Suprapubic skin (tissue), 4 donors: ENCODE results near the gene CFAP92. TPM values are rescaled to one million over a fixed set of nuclear protein-coding genes. Genes with fewer than 3 reads are reported as not detected.
"Not testable (repeated sequence)": the region's sequence is repeated elsewhere in the genome, so short reads cannot be mapped to it uniquely, and the experiment has no call there.

ENCODE experiments used
- DNase-seq, 2 donors: peaks; one replicate each; pipeline ENCODE4 v3.0.0-alpha.2; 2019; ENCODE audit warnings: low spot score in 2 of 2
- H3K27ac ChIP-seq: fragments of 200-600 bp; sonication (generic); one replicate; pipeline ENCODE4 v1.5.1; 2019
- H3K27me3 ChIP-seq: fragments of 200-600 bp; sonication (generic); one replicate; pipeline ENCODE4 v1.5.1; 2019
- H3K36me3 ChIP-seq: fragments of 200-600 bp; sonication (generic); one replicate; pipeline ENCODE4 v1.5.1; 2019
- H3K4me1 ChIP-seq: fragments of 200-600 bp; sonication (generic); one replicate; pipeline ENCODE4 v1.5.1; 2019
- H3K4me3 ChIP-seq: fragments of 200-600 bp; sonication (generic); one replicate; pipeline ENCODE4 v1.5.1; 2019; ENCODE audit warnings: mild to moderate bottlenecking
- H3K9me3 ChIP-seq: fragments of 200-600 bp; sonication (generic); one replicate; pipeline ENCODE4 v1.5.1; 2019
- EP300 ChIP-seq: sonication (generic); formaldehyde crosslinking; IDR thresholded peaks from one replicate; pipeline ENCODE4 v1.6.1; 2017; ENCODE audit warnings: antibody characterized with exemption
- POLR2A ChIP-seq, 2 donors: fragments of 450-650 bp; IDR thresholded peaks; one replicate each; pipeline ENCODE4 v1.6.1; 2017; ENCODE audit warnings: antibody characterized with exemption in 2 of 2, mild to moderate bottlenecking in 2 of 2, moderate library complexity in 2 of 2
- POLR2AphosphoS5 ChIP-seq, 3 donors: sonication (generic); formaldehyde crosslinking; IDR thresholded peaks; one replicate each; pipeline ENCODE4 v1.6.1; 2017; ENCODE audit warnings: antibody characterized with exemption in 3 of 3
- WGBS: methylation state at CpG from one replicate; pipeline ENCODE4 v1.1.5; 2018; 5-methylcytosine and 5-hydroxymethylcytosine counted together
- total RNA-seq, 4 donors: library from RNA; depleted of rRNA; stranded (reverse); fragments of >200 nt; gene quantifications; one replicate each; pipeline ENCODE4 v1.1.0, GENCODE V29; 2016
- TF ChIP-seq, protein P1 (sequence below), 2 donors: fragments of 200-600 bp in 1 of 2; fragments of 450-650 bp in 1 of 2; sonication (generic) in 1 of 2; IDR thresholded peaks; one replicate each; pipeline ENCODE4 v1.5.1; 2016 to 2019; ENCODE audit warnings: antibody characterized with exemption in 2 of 2, mild to moderate bottlenecking in 1 of 2, moderate library complexity in 1 of 2

CFAP92 gene
- total RNA-seq, 4 donors from 2014 or later = 0.11 to 1.7 (median 0.87) TPM

DNA sequence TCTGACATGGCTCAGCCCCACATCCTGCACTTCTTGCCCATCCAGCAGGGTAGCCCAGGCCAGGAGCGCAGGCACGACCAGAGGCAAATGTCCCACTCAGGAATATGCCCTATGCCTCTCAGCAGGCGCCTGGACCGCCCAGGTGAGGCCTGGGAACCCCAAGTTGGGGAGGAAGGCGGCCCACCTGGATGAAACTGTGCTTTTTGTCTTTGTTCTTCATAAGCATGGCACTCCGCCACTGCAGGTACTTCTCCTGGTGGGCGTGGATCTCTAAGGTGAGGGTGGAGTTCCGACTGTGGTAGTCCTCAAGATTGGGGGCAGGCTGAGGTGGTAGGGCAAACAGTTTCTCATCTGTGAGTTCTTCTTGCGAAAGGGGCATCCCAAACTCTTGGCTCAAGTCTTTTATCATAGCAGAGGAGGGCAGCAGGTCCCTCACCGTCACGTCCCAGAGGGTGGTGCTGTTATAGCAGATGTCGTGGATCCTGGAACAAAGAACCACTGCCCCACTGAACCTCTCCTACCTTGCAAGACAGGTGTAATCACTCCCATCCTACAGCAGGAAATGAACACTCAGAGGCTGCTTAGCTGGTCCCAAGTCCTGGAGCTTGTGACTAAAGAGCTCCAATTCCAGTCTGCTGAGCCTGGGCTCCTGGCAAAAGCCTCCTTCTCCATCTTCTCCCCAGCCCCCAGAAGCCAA is 61.2 kb downstream of the CFAP92 start:
- H3K36me3 ChIP-seq = no peaks in the 10 kb centered on the region
- peaks cover 4% of the 10 kb centered on the region for H3K4me1 ChIP-seq
- WGBS = 90% methylated on average over 11 of the region's 12 CpGs
- H3K4me3 ChIP-seq = no peak overlapping the region
- H3K27ac ChIP-seq = no peak overlapping the region
- peaks cover 3% of the 10 kb centered on the region for H3K9me3 ChIP-seq
- TF ChIP-seq EP300 (no peak), POLR2A (IDR thresholded peaks at IDR 0.05) (no peak), POLR2AphosphoS5 (IDR thresholded peaks at IDR 0.05) (no peak)
- TF ChIP-seq, protein P1, sequence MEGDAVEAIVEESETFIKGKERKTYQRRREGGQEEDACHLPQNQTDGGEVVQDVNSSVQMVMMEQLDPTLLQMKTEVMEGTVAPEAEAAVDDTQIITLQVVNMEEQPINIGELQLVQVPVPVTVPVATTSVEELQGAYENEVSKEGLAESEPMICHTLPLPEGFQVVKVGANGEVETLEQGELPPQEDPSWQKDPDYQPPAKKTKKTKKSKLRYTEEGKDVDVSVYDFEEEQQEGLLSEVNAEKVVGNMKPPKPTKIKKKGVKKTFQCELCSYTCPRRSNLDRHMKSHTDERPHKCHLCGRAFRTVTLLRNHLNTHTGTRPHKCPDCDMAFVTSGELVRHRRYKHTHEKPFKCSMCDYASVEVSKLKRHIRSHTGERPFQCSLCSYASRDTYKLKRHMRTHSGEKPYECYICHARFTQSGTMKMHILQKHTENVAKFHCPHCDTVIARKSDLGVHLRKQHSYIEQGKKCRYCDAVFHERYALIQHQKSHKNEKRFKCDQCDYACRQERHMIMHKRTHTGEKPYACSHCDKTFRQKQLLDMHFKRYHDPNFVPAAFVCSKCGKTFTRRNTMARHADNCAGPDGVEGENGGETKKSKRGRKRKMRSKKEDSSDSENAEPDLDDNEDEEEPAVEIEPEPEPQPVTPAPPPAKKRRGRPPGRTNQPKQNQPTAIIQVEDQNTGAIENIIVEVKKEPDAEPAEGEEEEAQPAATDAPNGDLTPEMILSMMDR (IDR thresholded peaks at IDR 0.05) = no peak
- DNase-seq = peak in 1 of 2 donors; percentile 60
- no peaks in the 10 kb centered on the region for H3K27me3 ChIP-seq

DNA sequence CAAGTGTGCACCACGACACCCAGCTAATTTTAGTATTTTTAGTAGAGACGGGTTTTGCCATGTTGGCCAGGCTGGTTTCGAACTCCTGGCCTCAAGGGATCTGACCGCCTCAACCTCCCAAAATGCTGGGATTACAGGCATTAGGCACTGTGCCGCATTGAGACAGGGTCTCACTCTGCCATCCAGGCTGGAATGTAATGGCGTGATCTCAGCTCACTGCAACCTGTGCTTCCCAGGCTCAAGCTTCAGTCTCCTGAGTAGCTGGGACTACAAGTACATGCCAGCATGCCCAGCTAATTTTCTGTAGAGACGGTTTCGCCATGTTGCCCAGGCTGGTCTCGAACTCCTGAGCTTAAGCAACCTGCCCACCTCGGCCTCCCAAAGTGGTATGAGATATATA is 62.8 kb downstream of the CFAP92 start:
- WGBS = 85% methylated on average over 10 of the region's 10 CpGs
- no peak for DNase-seq
- no peaks in the 10 kb centered on the region for H3K36me3 ChIP-seq
- H3K27ac ChIP-seq = no peak overlapping the region
- TF ChIP-seq POLR2AphosphoS5 (IDR thresholded peaks at IDR 0.05) = no peak
- TF ChIP-seq POLR2A (IDR thresholded peaks at IDR 0.05) = no peak
- TF ChIP-seq, protein P1 (IDR thresholded peaks at IDR 0.05) = no peak
- TF ChIP-seq EP300 = no peak
- peaks cover 3% of the 10 kb centered on the region for H3K9me3 ChIP-seq
- H3K27me3 ChIP-seq = no peaks in the 10 kb centered on the region
- peaks cover 4% of the 10 kb centered on the region for H3K4me1 ChIP-seq
- no peak overlapping the region for H3K4me3 ChIP-seq

DNA sequence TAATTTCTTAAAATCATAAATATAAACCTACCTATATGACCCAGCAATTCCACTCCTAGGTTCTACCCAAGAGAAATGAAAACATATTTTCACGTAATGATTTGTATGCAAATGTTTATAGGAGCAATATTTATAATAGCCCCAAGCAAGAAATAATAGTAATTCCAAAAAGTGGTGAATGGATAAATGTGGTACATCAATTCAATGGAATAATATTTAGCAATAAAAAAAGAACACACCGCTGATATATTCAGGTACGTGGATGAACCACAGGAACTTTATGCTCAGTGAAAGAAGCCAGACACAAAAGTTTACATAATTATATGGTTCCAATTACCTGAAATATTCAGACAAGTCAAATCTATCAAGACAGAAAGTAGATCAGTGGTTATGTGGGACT is 64.5 kb downstream of the CFAP92 start:
- H3K4me3 ChIP-seq = no peak overlapping the region
- no peak overlapping the region for H3K27ac ChIP-seq
- H3K9me3 ChIP-seq = peaks cover 3% of the 10 kb centered on the region
- no peak for TF ChIP-seq POLR2AphosphoS5 (IDR thresholded peaks at IDR 0.05)
- no peak for TF ChIP-seq POLR2A (IDR thresholded peaks at IDR 0.05)
- TF ChIP-seq, protein P1 (IDR thresholded peaks at IDR 0.05) = no peak
- no peak for TF ChIP-seq EP300
- H3K27me3 ChIP-seq = no peaks in the 10 kb centered on the region
- H3K4me1 ChIP-seq = no peaks in the 10 kb centered on the region
- WGBS = 89% methylated on average over 3 of the region's 3 CpGs
- H3K36me3 ChIP-seq = no peaks in the 10 kb centered on the region
- no peak for DNase-seq

DNA sequence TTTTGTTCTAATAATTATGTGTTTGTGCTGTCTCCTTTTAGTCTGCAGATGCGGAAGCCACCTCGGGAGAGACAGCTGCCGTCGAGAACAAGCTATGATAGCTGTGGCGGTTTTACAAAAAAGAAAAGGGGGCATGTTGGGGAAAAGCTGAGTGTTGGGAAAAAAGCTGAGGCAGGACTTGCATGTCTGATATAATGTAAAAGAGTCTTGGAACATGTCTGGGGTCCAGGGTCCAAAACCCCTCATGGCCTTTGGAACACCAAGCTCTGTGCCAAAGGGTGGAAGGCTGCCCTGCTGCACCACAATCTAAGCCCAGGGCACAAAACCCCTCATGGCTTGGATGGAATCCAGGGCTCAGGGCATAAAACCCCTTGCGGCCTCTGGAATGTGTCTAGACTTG is 69.9 kb downstream of the CFAP92 start:
- peak in 1 of 2 donors; percentile 15 for DNase-seq
- not testable (repeated sequence) for H3K36me3 ChIP-seq, H3K9me3 ChIP-seq, H3K27ac ChIP-seq, H3K4me1 ChIP-seq, H3K27me3 ChIP-seq, H3K4me3 ChIP-seq
- 84% methylated on average over 6 of the region's 6 CpGs for WGBS

DNA sequence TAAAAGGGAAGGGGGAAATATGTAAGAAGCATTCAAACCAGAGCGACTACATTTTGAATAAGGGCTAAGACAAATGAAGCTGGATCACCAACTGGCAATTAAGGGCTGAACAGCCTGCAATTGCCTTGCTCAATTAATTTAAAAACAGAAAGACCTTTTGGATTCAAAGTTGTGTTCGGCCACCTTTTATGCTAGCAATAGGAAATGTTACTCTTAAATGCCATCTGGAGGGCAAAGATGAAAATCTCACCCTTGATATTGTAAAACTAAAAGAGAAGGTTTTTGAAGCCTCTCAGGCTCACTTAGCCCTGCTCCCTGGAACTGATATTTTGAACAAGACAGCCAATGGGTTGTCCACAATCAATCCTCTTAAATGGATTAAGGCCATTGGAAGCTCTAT is 70.3 kb downstream of the CFAP92 start:
- 79% methylated on average over 2 of the region's 2 CpGs for WGBS
- DNase-seq = no peak
- no peak for TF ChIP-seq POLR2A (IDR thresholded peaks at IDR 0.05)
- no peak for TF ChIP-seq EP300
- TF ChIP-seq POLR2AphosphoS5 (IDR thresholded peaks at IDR 0.05) = no peak
- TF ChIP-seq, protein P1 (IDR thresholded peaks at IDR 0.05) = no peak

More for the DNA sequence above, 70.3 kb downstream of the CFAP92 start:
- no peaks in the 10 kb centered on the region for H3K36me3 ChIP-seq
- H3K9me3 ChIP-seq = no peaks in the 10 kb centered on the region
- H3K27me3 ChIP-seq = no peaks in the 10 kb centered on the region
- no peak overlapping the region for H3K4me3 ChIP-seq
- no peak overlapping the region for H3K27ac ChIP-seq
- no peaks in the 10 kb centered on the region for H3K4me1 ChIP-seq
